ENCODE results near the gene GPR84.

Gene GPR84

DNA sequence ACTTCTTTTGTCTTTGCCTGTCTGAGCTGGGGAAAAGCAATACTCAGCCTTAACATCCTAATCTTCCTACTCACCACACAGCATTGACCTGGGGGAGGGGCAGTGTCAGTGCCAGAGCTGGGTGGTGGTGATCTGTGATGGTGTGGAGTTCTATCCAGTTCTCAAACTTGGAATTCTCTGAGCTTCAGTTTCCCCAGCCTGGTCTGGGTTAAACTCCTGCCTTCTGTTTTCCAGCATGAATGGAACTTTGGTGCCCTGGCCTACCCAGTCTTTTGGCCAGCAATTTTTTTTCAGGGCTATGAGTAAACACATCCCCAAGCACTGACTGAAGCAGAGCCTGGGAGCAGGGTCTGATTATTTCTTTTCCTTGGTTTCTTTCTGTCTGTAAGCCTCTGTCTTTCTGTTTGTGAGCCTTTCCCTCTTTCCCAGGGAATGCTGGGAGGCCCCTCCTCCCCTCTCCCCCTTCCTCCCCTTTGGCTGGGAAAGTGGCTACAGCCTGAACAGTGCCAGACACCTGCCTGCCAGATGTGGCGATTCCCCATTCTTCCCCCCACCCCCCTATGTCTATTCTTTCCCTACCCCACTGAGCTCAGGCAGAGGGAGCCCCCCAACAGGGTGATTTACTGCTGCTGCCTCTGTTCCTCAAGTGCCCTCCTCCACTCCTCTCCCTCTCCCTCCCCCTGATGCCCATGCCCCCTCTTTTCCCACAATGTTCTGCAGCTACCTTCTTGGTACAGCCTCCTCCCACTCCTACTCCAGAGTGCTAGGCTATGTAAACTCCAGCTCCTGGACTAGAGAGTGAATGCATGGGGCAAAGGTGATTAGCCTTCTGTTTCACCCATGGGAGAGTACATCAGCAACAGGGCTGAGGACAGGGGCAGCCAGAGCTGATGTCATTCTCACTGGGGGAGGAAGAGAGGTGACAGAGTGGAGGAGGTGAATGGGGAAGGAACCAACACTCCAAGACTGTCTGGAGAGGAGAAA is 11.1 kb downstream of the GPR84 start:
- no peak for DNase-seq (ENCODE audit: extremely low read depth, low read depth)
- TF ChIP-seq, protein P1, sequence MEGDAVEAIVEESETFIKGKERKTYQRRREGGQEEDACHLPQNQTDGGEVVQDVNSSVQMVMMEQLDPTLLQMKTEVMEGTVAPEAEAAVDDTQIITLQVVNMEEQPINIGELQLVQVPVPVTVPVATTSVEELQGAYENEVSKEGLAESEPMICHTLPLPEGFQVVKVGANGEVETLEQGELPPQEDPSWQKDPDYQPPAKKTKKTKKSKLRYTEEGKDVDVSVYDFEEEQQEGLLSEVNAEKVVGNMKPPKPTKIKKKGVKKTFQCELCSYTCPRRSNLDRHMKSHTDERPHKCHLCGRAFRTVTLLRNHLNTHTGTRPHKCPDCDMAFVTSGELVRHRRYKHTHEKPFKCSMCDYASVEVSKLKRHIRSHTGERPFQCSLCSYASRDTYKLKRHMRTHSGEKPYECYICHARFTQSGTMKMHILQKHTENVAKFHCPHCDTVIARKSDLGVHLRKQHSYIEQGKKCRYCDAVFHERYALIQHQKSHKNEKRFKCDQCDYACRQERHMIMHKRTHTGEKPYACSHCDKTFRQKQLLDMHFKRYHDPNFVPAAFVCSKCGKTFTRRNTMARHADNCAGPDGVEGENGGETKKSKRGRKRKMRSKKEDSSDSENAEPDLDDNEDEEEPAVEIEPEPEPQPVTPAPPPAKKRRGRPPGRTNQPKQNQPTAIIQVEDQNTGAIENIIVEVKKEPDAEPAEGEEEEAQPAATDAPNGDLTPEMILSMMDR (IDR thresholded peaks at IDR 0.05; ENCODE audit: low read depth, low read length) = no peak

DNA sequence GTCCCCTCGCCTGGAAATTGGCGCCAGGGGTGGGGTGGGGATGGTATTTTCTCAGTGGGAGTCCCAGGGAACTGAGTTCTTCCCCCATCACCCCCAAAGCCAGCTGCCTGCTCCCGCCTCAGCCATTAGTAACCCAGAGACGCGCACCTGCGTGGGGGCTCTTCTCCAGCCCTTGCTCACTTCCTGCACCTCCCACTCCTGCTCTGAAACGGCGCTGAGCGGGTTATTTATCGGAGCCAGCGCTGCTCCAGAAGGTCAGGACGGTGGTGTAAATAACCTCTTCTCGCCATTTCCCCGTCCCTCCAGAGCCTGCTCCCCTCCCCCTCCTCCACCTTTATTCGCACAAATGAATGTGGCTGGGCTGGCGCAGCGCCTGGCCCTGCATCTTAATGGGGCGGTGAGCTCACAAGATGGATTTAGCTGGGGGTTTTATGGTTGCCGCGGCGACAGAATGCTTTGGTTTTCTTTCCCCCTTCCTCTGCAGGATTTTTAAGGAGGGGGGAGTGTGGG is 12.2 kb downstream of the GPR84 start:
- TF ChIP-seq, protein P1 (IDR thresholded peaks at IDR 0.05; ENCODE audit: low read depth, low read length) = no peak
- no peak for DNase-seq (ENCODE audit: extremely low read depth, low read depth)

DNA sequence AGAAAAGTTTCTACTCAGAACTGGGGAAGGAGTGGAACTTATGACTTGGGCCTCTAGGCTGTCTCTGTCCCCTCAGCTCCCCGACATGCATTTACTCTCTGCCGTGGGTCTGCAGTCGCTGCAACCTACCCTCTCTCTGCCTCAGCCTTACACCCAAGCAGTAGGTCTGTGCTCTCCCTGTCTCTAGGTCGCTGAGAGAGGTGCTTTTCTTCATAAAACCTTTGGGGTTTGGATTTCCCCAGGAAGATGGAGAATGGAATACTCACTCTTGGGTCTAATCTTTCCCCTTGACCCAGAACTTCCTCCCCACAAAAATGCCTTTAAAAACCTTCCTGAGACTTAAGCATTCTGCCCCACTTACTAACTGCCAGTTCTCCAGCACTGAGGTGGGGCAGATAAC is 12.9 kb downstream of the GPR84 start:
- TF ChIP-seq, protein P1 (IDR thresholded peaks at IDR 0.05; ENCODE audit: low read depth, low read length) = no peak

GRCh38 chr12:54350743-54351142 is 13.5 kb downstream of the GPR84 start:
- DNase-seq (ENCODE audit: extremely low read depth, low read depth) = no peak
- TF ChIP-seq, protein P1 (IDR thresholded peaks at IDR 0.05; ENCODE audit: low read depth, low read length) = no peak

More for the DNA sequence above, 12.9 kb downstream of the GPR84 start:
- DNase-seq (ENCODE audit: extremely low read depth, low read depth) = no peak

DNA sequence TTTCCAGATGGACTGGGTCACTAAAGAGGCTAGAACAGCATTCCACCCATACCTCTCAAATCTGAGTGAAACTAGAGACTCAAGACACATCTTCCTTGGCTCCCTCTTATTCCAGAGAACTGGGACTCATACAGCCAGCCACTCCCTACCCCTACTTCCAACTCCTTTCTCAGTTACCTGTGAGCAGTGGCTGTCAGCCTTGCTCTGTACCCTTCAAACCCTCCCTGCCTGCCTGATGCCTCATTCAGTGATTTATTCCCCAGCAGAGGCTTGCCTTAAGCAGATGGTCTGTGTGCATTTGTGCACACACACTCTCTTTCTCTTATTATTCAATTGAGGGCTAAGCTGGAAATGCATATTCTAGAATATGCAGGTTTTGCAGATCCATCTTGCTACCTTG is 14.6 kb downstream of the GPR84 start:
- DNase-seq (ENCODE audit: extremely low read depth, low read depth) = no peak

DNA sequence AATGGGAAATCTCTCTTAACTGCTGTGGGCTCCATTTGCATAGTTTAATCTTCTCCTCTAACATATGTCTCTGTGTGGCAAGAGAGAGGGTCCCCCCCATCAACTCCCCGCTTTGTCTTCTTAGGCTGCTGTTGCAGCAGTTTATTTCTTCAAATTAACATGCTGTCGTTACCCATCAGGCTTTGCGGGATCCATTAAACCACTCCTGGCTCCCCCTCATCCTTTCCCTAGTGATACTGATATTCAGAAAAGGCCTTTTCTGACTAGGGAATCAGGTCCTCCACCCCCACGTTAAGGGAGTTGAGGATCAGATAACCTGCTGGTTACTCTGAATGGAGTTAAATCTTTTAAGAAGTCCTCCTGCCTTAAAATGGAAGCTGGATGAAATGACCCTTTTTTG is 15.2 kb downstream of the GPR84 start:
- DNase-seq (ENCODE audit: extremely low read depth, low read depth) = no peak
- TF ChIP-seq, protein P1 (IDR thresholded peaks at IDR 0.05; ENCODE audit: low read depth, low read length) = no peak

More for the DNA sequence above, 14.6 kb downstream of the GPR84 start:
- TF ChIP-seq, protein P1 (IDR thresholded peaks at IDR 0.05; ENCODE audit: low read depth, low read length) = no peak

All from AG09319 (cell line).